HG03469 (cell line): ENCODE results near the gene SLC9A1.

Experiments
- ATAC-seq: cut with Tn5 transposase; IDR thresholded peaks from one replicate; pipeline ENCODE4 v1.9.1; 2021; ENCODE audit warnings: mild to moderate bottlenecking, moderate library complexity, moderate number of reproducible peaks; ENCODE audit not compliant: unreplicated experiment

The SLC9A1 gene

DNA sequence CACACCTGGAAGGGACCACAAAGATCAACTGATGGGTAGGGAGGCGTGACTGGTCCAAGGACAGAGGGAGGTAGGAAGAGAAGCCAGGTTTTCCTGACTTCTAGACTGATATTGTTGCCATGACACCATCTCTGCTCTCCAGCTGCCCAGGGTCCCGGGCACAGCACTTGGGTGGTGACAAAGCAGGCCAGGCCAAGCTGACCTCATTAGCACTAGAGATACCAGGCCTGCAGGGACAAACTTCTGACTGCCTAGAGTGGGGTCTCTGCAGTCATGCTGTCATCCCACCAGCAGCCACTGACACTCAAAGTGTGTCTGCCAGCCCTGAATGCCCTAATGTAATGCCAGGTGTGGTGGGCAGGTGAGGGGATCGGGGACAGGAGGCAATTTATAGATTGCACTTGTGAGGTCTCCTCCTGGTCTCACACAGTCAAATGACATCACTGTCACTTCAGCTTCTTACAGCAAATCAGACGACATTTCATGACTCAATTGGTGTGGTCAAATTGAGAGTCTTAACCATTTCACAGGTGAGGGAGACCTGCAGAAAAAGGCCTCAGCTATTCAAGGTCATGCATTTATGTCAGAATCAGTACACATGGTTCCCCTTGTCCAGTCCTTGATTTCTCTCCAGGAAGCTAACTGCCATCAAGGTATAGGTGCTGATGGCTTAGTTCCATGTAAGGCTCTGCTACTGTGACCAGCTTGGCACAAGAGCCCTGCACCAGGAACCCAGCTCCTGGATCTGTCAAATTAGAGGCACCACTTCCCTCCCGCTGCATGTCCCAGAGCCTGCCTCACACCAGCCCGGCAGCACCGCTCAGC is 2.7 kb downstream of the SLC9A1 start:
- no peak for ATAC-seq

DNA sequence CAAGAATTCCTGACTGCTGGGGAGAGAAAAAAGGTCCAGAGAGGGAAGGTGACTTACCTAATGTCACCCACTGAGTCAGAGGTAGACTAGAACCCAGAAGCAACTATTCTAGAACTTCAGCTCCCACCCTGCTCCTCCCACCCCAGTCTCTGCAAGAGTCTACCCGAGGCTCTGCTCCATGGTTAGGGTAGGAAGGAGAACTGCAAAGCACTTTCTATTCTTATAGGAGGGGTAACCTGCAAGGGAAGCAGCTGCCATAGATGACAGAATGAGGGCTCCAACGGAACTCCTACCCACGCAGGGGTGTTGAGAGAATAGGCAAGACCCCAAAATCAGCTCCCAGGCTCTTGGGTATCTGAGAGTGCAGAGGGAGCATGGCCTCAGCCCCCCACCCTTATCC is 4.3 kb downstream of the SLC9A1 start:
- ATAC-seq: no peak

DNA sequence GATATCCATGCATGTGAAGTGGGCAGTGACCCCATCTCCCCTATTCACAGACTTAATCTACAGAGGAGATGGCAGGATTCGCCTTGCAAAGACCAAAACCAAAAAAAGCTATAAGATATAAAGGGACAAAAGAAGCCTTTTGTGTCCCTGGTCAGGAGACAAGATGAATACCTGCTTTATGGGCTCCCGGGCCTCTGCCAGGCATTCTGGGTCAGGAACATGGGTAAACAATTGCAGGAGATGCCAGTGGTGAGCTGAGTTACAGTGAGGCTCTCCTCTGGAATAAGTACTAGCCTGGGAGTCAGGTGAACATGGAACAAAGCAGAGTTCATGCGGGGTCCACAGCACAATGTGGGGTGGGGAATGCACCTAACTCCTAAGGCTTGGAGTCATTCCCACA is 4.7 kb downstream of the SLC9A1 start:
- no peak for ATAC-seq

DNA sequence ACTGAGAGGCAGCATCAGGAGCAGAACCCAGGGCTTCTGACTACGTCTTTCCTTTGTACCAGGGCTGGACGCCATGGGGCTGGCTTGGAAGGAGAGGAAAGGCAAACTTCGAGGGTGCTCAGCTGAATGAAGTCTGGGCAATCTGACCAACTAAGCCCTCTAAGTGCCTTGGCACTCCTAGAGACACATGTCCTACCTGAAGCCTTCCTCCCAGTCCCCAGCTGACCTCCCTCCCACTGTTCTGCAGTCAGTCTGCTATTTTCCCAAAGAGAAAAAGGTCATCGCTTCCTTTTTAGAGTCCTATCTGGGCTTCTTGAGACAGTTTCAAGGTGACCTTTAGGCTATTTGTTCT is 5.2 kb downstream of the SLC9A1 start:
- no peak for ATAC-seq

DNA sequence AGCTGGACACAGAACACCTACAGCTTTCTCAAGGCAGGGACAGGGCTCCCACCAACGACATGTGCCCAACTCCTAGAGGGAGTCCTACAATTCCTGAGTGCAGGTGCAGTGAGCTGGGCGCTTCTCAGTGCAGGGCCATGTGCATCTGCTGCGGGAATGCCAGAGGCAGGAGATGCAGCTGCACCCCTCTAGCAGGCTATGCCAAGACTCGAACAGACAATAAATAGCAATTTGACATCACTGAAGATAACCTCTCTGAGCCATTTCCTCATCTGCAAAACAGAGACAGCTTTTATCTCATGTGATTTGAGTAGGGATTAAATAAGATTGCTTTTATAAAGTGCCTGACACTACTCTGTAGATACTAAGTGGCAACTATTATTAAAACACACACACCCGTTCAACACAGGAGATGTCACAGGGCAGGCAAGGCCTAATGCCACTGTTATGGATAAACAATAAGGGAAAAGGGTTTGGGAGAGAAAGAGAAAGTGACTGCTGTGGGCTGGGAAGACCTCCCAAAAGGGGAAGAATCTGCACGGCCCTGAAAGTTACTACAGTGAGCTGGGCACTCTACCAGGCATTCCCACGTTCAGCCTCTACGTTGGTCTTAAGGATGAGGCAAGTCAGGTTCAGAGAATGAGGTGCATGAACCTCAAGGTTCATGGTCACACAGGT is 5.7 kb downstream of the SLC9A1 start:
- ATAC-seq: no peak

DNA sequence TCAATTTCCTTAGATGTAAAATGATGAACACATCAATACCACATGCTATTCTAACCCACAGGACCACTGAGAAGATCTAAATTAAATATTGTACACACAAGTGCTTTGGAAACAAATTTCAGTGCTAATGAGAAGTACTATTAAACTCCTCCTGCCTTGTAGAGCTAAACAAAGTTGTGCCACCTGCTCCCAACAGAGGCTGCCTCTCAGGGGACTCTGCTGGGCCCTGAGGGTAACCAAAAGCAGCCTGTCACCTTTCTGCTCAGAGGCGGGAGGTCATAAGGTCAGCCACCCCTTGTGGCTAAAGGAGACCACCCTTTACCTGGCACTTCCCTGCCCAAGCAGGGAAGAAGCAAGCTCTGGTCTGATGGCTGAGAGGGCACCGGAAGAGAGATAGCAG is 6.3 kb downstream of the SLC9A1 start:
- ATAC-seq: no peak

DNA sequence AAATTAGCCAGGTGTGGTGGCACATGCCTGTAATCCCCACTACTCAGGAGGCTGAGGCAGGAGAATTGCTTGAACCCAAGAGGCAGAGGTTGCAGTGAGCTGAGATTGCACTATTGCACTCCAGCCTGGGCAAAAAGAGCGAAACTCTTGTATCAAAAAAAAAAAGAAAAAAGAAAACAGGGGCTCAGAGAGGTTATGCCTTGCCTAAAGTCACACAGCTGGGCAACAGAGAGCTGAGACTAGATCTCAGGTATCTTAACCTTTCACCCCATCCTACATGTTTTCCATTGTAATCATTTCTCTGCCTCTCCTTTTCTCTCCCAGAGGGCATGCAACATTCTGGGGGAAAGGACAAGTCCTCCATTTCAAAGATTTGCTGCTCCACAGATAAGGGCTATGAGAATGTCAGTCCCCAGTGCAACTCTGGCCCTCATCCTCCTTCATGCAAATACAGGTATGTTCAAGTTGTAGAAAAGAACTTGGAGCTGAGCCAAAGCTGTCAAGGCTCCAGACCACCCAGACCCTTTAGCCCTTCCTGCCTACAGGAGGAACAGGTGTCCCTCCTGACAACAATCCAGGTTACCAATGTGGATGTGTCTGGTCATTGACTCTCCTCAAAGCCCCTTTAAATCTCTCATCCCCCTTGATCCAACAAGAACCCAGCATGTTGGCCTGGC is 6.9 kb downstream of the SLC9A1 start:
- no peak for ATAC-seq

DNA sequence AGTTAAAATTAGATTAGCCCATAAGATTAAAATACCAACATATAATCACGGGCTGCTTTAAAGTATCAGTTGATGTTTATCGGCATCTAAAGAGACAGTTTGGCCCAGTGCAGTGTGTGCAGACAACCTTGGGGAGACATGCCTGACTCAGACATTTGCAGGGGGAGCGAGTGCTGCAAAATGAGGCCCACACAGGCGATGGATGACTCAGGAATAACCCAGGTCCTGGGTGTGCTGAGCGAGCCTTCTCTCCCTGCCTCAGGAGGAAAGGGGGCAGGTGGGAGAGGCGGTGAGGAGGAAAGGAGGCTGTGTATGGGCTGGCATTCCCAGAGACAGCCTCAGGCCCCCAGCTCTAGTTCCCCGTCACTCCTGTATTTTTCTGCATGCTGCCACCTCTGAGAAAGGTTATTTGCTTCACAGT is 9.0 kb downstream of the SLC9A1 start:
- ATAC-seq: no peak

DNA sequence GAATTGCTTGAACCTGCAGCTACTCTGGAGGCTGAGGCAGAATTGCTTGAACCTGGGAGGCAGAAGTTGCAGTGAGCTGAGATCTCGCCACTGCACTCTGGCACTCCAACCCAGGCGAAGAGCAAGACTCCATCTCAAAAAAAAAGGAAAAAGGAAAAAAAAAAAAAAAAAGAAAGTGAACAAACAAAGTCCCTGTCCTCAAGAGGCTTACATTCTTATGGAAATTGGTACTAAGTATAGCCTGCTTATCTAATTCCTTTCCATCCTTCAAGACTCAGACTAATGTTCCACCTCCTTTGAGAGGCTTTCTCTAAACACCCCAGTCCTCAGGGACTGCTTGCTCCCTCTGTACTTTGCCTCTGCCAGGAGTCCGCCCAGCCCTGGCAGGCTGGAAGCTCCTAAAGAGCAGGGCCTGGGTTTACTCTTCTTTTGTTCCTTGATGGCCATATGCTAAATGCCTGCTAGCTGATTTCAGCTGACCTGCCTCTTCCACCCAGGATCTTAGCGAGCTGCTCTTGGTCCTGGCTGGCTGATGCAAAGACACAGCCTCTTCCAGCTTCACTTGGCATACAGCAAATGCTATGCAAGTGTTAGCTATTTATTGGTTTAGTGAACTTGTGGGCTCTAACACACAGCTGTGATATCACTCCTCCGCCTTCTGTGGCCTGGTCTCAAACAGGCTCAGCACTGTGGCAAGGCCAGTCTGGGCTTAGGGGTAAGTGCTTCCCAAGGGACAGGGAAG is 9.8 kb downstream of the SLC9A1 start:
- ATAC-seq: no peak

DNA sequence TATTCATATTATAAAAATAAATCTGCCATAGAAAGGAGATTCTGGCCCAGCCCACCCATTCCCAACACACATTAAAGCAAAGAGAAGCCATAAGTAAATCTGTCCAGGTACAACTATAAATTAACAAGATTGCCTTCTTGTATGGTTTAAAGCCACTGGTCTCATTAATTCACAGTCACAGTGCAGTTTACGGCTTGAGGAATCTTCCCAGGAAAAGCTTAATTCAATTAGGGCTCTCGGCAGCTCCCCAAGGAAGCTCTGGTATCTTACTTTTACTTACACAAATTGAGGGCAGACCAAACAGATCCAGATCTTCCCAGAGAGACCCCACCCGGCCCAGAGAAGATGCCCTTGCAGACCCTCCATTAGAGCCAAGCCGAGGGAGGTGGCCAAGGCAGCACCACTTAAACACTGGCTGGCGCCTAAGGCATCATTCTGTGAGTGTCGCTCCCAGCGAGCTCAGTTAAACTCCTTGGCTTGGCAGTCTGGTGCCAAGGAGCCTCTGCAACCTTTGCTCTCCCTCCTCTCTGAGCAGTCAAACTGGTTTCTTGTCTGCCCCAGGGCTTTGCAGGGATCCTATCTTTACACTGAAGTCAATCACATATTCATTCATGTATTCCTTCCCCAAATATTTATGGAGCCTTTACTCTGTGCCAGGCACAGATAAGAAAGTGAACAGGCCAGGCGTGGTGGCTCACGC is 10.7 kb downstream of the SLC9A1 start:
- no peak for ATAC-seq

DNA sequence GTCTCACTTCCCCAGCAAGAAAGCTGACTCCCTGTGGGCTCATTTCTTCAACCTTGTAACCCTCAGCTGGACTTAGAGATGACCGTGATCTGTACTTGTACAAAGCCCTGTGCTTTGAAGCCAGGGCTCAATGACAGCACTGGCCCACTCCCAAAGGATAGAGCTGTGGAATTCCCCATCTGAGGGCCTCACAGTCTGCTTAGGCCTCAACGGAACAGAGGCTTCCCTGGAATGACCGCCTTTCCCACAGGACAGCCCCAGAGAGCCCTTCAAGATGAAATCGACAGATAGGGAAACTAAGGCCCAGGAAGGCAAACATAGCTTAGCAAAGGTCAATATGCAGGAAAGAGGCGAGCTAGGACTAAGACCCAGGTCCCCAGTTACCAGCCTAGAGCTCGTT is 11.5 kb downstream of the SLC9A1 start:
- ATAC-seq: no peak

DNA sequence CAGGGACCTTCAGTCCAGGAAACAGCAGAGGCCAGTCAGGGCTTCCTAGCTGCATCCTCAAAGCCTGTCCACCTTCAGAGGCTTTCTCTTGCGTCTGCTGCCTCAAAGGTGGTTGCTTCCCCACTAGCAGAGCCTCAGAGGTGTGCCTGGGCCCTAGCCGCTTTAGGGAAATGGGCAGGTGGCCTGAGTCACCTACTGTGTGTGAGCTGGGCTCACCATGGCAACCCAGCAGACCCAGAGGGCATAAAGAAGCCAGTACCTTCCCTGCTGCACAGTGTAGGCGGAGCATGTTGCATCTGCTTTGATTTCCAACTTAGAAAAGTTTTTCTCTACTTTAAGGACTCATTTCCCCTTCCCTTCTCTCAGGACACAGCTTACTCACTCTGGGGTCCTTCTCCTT is 12.5 kb downstream of the SLC9A1 start:
- ATAC-seq: no peak

DNA sequence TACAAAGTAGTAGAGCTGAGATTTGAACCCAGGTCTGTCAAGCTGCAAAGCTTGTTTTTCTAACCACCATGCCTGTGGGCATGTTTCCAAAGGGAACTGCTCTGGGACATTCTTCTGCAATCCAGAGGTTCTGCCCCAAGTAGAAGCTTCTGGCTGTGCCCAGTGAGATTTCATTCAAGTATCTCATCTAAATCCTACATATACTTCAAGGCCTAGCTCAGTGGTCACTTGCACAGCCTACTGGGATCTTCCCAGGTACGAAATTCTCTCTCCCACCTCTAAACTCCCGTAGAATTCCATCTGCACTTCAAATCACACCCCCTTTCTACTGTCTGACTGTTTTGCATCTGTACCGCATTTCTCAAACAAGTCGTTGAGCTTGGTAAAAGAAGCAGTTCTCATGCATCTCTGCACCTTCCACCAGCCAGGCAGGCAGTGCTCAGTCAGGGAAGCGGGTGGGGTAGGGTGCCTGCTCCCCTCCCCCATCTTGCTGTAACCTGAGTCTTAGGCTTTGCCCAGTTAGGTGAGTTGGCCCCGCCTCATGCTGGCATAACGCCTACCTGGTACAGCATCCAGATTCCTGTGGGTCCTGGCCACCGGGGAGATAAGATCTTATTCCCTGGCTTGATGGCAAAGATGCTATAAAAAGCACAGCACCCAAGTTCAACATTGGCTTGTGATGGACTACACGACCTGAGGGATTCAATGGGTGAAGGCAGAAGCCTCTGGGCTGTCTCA is 13.5 kb downstream of the SLC9A1 start:
- ATAC-seq: no peak

DNA sequence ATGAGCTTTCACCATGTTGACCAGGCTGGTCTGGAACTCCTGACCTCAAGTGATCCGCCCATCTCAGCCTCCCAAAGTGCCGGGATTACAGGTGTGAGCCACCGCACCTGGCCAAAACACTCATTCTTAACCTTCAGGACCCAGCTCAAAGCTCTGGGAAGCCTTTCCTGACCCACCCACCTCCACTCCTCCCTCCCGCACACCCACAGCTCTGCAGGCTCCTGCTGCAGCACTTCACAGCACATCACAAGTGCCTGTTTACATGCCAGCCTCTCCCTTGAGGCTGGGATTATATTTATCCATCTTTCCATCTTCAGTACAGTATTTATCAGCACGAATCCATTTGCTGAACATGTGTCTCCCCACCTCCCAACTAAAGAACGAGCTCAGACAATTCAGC is 14.9 kb downstream of the SLC9A1 start:
- no peak for ATAC-seq

DNA sequence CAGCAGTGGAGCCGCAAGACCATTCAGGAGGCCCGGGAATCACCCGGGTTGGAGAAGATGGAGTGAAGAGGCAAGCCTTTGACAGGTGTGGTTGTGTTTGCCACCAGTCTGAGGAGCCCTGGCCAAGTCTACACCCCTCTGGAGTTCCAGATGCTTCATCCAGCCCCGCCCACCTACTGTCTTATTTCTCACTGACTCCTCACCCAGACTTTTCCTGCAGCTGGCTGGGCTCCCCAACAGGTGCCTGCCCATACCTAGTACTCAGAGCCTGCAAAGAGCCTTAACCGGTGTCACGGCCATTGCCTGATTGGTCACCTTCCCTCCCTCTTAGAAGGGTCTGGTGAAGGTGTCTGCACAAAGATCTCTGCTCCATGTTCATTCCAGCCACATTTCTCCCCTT is 16.0 kb downstream of the SLC9A1 start:
- no peak for ATAC-seq

DNA sequence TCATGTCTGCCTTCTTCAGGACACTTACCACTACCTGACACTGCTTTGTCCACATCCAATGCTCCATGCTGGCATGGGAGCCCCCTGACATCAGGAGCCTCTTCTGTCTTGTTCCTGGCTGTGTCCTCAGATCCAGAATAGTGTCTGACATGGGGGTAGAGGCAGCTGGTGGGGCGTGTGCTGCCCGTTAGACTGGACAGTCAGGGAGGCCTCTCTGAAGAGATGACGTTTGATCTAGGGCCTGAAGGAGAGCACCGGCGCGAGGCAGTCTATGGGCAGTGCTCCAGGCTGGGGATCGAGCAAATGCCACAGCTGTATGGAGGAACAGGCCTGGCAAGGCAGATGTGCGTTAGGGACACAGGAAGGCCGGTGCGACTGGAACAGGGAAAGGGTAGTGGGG is 16.6 kb downstream of the SLC9A1 start:
- no peak for ATAC-seq

DNA sequence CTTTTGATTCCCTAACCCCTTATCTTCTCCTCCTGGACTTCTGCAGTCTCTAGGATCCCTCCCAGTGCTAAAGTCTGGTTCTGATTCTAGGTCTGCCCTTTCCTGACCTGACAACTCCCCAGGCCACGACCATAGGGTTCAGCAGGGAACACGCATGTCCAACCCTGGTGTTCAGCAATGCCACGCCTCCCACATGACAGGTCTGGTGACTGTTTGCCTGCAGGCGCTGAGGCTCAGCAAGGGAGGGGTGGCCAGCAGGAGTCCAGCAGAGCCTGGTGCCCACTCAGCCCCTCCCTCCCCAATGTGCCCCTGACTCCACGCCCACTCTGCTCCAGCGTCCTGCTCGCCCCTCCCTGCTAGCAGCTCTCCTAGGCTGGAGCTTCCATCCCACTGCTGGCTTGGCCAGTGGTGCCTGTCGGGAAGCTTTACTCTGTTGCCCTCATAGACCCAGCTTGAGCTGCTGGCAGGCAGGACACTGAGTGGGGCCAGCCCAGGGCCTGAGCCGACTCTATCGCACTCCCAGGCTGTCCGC is 17.3 kb downstream of the SLC9A1 start:
- no peak for ATAC-seq

DNA sequence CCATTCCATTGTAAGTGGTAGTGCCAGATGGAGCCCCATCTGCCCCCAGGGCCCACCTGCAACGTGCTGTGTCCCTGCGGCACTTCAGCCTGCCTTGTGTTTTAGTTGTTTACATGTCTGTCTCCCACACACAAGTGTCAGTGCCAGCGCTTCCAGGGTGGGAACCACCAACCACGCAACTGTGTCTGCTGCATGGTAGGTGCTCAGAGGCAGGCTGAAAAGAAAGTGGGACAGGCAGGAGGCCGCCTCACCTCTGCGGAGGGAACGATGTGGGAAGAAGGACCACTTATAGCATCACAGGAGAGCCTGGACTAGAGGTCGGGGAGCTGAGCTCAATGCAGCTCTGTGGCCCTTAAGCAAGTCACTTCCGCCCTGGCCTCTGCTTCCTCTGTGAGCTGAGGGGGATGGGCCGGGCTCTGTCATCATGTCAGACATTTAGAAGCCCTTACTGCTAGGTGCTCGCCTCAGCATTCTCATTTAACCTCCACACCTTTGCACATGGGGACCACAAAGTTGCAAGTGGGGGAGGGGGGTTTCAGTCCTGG is 17.9 kb downstream of the SLC9A1 start:
- no peak for ATAC-seq

DNA sequence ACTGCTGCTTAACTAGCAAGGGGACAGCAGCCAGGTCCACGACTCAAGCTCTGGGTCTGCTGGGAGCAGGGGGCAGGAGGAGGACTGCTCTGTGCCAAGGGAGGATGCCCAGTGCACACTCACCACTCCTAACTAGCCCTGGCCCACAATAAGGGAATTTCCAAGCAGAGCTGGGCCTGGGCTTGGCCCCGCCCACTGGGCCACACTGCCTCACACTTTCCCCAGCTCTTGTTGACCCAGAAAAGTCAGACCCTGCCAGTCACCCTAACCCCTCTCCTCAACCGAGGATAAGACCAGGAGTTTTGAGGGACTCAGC is 18.7 kb downstream of the SLC9A1 start:
- no peak for ATAC-seq
